Measurements from ENCODE around the gene TNP1. TPM values are rescaled to one million over a fixed set of nuclear protein-coding genes. Genes with fewer than 3 reads are reported as not detected.

The TNP1 gene
- polyA plus RNA-seq (ENCODE audit: insufficient read length in 12 of 12): under 1 TPM in 3 of 12 donors, not detected in 9; 0.41 to 0.65 (median 0.61) TPM
- long read RNA-seq, donor 1: 0 reads
- long read RNA-seq, donor 2: 0 reads
- long read RNA-seq, donor 3: 0 reads
- long read RNA-seq, donor 4: 0 reads
- long read RNA-seq, donor 5, partial matches to known transcripts: 0 of 1 reads
- long read RNA-seq, donor 5, other reads (novel, unspliced or antisense): 0 of 1 reads
- long read RNA-seq, donor 6: 0 reads
- long read RNA-seq, donor 7: 0 reads
- long read RNA-seq, donor 8: 0 reads
- long read RNA-seq, donor 9: 0 reads
- long read RNA-seq, donor 10: 0 reads
- long read RNA-seq, donor 11: 0 reads

GRCh38 chr2:216859944-216860343, at the start of gene TNP1:
TSS of gene TNP1 (minus strand) at chr2:216860064. CDS start at chr2:216860034, 30 bp downstream.
- DNase-seq: no peak

DNA sequence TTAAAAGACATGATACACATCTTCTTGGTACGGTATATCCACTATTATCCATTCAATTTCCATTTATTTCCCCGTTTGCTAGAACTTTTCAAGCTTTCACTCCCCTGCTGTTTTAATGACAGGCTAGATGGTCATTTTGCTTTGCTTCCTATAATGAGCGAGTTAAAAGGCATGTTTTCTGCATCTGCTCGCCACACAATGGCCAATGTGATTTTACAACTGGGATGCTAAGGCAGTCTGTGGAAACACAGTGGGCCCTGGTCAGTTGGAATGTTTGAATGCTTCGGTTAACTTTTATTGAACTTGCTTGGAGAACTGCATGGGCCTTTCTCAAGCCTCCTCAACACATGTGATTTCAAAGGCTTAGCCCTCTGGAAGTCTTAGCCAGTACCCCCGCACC, 48.4 kb upstream of the TNP1 start:
- no peak for DNase-seq

DNA sequence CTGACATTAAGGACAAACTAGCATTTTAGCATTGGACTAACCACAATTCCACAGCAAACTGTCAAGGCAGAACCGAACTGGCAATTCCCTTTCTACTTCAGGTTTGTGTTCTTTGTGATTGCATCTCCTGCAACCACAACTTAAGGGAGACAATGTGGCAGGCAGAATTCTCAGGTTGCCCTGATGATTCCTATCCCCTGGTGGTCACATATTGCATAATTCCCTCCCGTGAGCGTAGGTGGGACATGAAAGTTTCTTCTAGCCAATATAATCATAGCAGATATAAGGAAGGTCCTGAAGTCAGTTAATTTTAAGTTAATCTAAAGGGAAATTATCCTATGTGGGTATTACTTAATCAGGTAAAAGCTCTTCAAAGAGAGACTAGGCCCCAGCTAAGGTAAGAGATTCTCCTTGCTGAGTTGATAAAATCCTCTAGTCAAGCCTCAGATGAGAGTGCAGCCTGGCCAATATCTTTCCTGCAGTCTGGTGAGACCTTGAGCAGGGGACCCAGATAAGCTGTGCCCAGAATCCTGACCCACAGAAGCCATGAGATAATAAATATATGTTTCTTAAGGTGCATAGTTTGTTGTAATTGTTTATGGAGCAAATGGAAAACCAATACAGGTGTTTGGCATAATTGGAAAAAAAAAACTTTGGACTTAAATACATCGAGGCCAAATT, 45.9 kb upstream of the TNP1 start:
- DNase-seq: no peak

DNA sequence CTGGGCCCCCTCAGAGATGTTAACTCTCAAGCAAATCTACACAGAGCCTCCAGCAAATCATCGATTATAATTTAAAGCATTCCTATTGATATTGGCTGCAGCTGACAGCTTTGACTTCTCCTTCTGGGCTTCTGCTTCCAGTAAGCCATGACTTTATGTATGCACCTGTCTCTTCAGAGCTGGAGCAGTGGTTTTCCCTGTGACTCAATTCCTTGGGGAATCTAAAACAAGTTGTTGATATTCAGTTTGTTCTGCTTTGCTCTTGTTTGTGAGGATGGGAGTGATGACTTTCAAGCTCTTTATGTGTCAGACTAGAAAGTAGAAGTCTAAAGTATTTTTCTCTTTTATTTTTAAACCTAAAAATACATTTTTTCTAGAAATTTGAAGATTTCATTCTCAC, 45.1 kb upstream of the TNP1 start:
- DNase-seq: no peak

GRCh38 chr2:216904554-216904953, 44.7 kb upstream of the TNP1 start:
- no peak for DNase-seq

GRCh38 chr2:216903470-216903869, 43.6 kb upstream of the TNP1 start:
- DNase-seq: no peak

DNA sequence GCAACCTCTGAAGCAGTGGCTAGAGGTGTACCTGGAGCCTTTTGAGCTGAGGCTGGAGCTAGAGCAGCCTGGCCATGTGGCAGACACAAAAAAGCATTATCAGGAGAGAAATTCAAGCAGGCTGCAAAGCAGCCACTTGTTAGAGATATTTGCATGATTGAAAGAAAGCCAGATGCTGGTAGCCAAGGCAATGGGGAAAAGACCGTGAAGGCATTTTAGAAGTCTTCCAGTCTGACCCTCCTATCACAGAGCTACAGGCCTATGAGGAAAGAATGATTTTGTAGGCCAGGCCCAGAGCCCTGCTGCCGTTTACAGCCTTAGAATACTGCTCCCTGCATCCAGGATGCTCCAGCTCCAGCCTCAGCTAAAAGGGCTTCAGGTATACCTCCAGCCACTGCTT, 41.4 kb upstream of the TNP1 start:
- no peak for DNase-seq

DNA sequence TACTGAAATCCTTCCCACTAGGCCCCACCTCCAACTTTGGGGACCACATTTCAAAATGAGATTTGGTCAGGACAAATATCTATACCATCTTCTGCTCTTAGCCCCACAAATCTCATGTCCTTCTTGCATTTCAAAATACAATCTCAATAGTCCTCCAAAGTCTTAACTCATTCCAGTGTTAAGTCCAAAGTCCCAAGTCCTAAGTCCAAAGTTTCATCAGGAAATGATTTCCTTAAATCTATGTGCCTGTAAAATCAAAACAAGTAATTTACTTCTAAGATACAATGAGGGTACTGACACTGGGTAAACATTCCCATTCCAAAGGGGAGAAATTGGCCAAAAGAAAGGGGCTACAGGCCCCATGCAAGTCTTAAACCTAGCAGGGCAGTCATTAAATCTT, 40.5 kb upstream of the TNP1 start:
- no peak for DNase-seq

GRCh38 chr2:216897561-216898203, 37.8 kb upstream of the TNP1 start:
- DNase-seq: no peak

GRCh38 chr2:216890138-216890537, 30.3 kb upstream of the TNP1 start:
- DNase-seq: no peak

- DNase-seq: no peak
Observed at GRCh38 chr2:216888887-216889622, 29.2 kb upstream of the TNP1 start.

GRCh38 chr2:216888081-216888480, 28.2 kb upstream of the TNP1 start:
- no peak for DNase-seq

GRCh38 chr2:216887138-216887537, 27.3 kb upstream of the TNP1 start:
- no peak for DNase-seq

DNA sequence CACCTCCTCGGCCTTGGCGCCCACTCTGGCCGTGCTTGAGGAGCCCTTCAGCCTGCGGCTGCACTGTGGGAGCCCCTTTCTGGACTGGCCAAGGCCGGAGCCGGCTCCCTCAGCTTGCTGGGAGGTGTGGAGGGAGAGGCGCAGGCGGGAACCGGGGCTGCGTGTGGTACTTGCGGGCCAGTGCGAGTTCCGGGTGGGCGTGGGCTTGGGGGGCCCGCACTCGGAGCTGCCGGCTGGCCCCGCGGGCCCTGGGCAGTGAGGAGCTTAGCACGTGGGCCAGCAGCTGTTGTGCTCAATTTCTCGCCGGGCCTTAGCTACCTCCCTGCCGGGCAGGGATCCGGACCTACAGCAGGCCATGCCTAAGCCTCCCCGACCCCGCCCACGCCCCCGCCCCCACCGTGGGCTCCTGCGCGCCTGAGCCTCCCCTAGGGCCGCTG, 25.3 kb upstream of the TNP1 start:
- DNase-seq: no peak

DNA sequence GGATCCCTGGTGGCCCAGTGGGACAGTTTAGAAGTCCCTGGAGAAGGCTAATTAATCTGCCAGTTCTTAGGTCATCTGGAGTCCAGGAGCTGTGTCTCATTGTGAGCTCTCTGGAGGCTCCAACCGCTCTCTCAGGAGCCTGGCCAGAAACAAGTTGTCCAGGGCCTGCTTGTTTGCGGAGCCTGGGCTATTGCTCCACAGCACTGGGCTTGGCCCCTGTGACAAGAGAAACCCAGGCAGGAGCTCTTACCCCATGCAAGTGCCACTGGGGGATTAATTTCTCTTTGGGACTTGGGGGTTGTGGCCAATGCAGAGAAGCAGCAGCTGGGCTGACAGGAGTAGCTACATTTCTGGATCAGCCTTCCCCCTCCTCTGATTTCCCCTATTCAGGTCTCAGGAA, 24.5 kb upstream of the TNP1 start:
- no peak for DNase-seq

- no peak for DNase-seq
Observed at GRCh38 chr2:216882876-216883275, 23.0 kb upstream of the TNP1 start.

DNA sequence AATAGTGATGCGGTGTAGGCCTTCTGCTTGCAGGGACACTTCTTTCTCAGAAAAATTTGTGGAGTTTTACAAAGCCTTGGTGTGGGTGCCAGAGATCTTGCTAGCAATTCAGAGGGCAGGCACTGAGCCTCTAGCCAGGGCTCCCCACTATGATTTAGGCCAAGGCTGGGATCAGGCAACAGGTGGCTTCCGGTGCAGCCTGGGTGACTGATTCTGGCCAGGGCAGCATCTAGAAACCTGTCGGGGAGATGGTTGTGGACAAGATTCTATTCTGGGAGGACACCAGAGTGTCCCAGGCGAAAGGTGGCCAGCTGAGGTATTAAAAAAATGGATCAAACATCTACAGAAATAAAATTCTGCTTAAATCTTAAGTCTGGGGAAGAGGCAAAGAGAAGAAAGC, 21.5 kb upstream of the TNP1 start:
- DNase-seq: no peak

DNA sequence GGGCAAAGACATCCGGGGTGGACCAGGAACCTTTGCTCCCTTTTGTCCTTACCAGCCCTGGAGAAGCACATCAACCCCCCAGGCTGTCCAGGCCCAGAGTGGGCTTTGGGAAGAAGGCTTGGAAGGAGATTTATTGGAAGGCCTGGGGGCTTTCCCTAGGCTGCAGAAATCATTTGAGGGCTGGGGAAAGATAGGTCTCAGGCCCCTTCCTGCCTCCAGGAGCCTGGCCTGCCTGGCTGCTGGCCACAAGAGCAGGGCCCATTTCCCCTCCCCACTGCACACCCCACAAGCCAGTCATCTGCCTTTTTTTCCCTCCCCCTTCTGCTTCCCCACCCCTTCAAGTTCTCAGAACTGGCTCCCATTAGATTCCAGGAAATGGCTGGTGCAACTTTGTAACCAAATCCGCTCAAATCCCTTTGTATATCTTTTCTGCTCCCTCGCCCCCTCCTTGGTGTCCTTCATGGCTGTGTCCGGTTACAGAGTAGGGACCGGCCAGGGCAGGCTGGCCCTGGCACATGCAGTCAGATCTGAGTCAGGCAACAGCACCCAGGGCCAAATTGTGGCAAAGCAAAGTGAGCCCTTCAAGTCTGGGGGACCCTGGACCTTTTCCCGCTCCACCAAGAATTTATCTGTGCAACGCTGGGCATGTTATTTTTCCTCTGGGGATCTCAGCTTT, 20.8 kb upstream of the TNP1 start:
- no peak for DNase-seq

GRCh38 chr2:216879727-216880508, 20.1 kb upstream of the TNP1 start:
- no peak for DNase-seq

DNA sequence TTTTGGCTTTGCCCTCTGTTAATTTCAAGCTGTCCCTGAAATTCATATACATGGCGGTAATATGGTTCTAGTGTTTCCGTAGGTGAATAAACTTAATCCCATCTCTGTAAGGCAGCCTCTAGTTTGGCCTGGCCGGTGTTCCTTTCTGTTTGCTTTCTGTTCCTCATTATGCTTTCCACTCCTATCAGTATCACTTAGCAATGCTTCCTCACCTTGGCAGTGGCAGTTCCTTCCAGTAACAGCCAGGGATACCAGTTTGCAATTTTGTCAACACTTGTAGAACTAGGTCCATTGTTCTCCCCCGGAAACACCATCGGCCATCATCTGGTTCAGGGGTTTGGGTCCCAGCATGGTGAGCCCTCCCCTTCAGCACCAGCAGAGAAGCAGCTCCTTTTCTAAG, 18.2 kb upstream of the TNP1 start:
- DNase-seq: no peak

DNA sequence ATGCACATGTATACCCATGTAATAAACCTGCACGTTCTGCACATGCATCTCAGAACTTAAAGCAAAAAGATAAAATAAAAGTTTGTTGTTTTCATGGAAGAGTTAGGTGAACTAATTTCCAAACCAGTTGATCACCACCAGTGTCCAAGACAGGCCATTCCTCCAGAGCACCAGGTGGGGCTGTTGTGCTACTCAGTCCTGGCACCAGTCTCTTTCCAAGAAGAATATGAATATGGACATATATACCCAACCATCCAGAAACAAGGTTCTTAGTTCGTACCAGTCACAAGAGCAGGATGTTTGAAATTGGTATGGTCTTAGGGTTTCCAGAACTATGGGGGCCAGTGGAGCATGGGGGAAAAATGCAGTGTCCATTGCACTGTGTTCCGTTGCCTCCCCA, 17.2 kb upstream of the TNP1 start:
- no peak for DNase-seq
